Fibroblast of mammary gland (primary cell): Measurements from ENCODE around the gene CHI3L2.

Source experiments
- DNase-seq: peaks from one replicate; pipeline ENCODE4 v3.0.0-alpha.2; 2010; ENCODE audit warnings: low read depth
- H3K4me3 ChIP-seq: 2 replicates; pipeline ENCODE4 v1.5.1; 2011; ENCODE audit warnings: low read depth, mild to moderate bottlenecking, low read length, moderate library complexity; ENCODE audit not compliant: control insufficient read depth
- TF ChIP-seq, protein P1 (sequence below): conservative IDR thresholded peaks from 2 replicates; pipeline ENCODE4 v1.5.1; 2011; ENCODE audit warnings: low read depth, low read length, inconsistent platforms; ENCODE audit not compliant: control insufficient read depth, insufficient read depth

CHI3L2 gene

DNA sequence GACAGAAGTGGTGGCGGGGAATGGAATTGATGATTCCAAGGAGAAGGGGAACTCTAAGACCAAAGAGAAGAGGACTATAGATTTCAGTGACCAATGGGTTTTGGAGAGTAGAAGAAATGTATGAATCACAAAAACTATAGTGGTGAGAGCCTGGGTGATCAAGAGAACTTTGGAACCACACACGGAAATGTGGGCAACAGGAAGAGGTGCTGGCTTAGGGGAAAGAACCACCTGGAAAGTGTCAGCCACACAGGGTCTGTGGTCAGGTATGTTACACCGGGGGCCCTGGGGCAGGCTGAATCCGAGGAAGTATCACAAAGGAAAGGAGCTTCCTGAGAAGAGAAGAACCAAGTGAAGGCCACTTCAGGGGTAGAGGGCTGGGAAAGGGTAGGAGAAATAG is 51.6 kb downstream of the CHI3L2 start:
- H3K4me3 ChIP-seq, result no peak overlapping the region
- no peak for DNase-seq
- TF ChIP-seq, protein P1, sequence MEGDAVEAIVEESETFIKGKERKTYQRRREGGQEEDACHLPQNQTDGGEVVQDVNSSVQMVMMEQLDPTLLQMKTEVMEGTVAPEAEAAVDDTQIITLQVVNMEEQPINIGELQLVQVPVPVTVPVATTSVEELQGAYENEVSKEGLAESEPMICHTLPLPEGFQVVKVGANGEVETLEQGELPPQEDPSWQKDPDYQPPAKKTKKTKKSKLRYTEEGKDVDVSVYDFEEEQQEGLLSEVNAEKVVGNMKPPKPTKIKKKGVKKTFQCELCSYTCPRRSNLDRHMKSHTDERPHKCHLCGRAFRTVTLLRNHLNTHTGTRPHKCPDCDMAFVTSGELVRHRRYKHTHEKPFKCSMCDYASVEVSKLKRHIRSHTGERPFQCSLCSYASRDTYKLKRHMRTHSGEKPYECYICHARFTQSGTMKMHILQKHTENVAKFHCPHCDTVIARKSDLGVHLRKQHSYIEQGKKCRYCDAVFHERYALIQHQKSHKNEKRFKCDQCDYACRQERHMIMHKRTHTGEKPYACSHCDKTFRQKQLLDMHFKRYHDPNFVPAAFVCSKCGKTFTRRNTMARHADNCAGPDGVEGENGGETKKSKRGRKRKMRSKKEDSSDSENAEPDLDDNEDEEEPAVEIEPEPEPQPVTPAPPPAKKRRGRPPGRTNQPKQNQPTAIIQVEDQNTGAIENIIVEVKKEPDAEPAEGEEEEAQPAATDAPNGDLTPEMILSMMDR, result no peak

DNA sequence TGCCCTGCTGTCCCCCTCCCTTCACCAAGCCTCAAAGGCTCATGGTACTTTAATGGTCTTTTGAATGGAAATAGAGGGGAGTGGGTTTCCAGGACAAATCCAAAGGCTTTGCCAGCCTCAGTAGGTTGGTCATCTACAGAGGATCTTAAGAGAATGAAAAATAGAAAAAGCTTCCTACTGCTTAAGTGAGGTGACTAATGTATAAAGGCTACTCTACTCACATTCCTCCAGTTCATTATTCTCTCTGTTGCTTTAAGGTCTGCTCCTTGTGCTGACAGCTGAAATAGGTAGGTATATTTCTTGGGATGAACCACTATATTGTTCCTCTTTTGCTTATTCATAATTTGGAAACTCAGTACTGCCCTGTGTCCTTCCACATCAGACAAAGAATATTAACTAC is 52.8 kb downstream of the CHI3L2 start:
- DNase-seq, result no peak
- TF ChIP-seq, protein P1, result no peak
- H3K4me3 ChIP-seq, result no peak overlapping the region

DNA sequence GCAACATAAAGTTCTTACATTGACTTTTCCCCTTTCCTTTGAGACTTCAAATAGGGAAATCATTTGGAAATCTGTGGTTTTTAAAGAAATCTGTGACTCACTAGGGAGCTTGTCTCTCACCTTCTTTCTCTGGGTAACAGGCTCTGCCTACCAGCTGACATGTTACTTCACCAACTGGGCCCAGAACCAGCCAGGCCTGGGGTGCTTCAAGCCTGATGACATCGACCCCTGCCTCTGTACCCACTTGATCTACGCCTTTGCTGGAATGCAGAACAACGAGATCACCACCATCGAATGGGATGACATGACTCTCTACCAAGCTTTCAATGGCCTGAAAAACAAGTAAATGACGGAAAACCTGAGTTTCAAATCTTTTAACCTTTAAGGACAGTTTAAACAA is 53.9 kb downstream of the CHI3L2 start:
- peak; percentile 42 for DNase-seq
- TF ChIP-seq, protein P1, result no peak
- H3K4me3 ChIP-seq, result no peak overlapping the region

DNA sequence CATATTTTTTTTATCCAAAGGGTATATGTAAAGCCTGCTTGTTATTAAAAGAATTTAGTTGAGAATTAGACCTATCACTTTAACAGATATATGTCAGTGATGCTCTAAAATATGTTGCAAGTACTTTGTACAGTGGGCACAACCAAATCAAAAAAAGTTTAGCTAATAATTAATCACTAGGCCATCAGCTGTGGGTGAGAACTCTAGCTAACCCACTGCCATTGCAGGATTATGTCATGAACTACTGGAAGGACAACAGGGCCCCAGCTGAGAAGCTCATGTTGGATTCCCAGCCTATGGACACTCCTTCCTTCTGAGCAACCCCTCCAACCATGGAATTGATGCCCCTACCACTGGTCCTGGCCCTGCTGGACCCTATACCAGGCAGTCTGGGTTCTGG is 56.3 kb downstream of the CHI3L2 start:
- DNase-seq, result no peak
- no peak overlapping the region for H3K4me3 ChIP-seq
- TF ChIP-seq, protein P1, result no peak

DNA sequence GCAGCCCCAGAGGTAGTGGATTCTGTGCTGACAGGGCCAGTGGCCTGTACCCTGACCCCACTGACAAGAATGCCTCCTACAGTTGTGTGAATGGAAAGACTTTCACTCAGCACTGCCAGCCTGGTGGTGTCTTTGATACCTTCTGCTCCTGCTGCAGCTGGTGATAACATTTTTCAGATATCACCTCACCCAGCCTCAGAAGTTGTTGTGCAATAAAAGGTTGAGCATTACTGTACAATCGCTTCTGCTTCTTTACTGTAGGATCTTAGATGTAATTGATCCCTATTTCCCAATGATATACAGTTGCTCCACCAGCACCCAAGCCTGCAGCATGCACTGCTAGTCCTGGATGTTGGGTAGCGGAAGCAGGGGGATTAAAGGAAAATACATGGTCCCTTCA is 58.4 kb downstream of the CHI3L2 start:
- TF ChIP-seq, protein P1, result no peak
- DNase-seq, result no peak
- H3K4me3 ChIP-seq, result no peak overlapping the region

DNA sequence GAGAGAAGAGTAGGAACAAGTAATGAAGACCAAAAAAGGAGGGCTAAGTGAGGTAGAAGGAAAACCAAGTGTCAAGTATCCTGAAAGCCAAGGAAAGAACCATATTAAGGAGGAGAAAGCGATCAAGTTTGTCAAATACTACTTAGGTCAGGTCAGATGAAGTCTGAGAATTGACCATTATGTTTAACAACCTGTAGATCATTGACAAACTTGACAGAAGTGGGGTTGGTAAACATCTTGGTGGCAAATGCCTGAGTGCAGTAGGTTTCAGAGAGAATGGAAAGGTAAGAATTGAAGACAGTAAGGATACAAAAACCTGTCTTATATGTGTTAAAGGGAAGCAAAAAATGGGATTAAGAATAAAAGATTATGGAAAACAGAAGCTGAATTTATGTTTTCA is 59.4 kb downstream of the CHI3L2 start:
- H3K4me3 ChIP-seq, result no peak overlapping the region
- DNase-seq, result no peak
- TF ChIP-seq, protein P1, result no peak

DNA sequence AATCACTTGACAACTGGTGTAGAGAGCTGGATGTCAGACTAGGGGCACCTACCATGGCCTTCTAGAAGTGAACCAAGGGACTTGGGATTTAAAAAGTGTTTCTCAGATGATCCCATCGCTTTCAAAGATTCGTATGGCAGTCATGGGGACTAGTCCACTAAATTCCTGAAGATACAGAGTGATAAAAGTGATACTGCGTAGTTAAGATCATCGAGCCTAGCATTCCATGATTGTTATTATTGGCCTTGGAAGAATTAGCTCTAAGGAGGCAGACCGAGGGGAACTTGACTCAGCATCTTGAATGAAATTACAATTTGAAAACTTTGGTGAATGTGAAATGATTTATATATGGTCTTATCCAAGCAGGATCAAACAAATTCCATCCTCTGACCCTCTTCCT is 61.9 kb downstream of the CHI3L2 start:
- DNase-seq, result no peak
- H3K4me3 ChIP-seq, result no peak overlapping the region
- TF ChIP-seq, protein P1, result no peak
